GM19099 (cell line): ENCODE measurements around the gene TLE7.

ENCODE experiments used
- POLR2A ChIP-seq: IDR thresholded peaks from 3 replicates; pipeline ENCODE4 v1.6.1; 2011; ENCODE audit warnings: low read depth; ENCODE audit not compliant: insufficient read length; ENCODE audit errors: extremely low read depth

The TLE7 gene

DNA sequence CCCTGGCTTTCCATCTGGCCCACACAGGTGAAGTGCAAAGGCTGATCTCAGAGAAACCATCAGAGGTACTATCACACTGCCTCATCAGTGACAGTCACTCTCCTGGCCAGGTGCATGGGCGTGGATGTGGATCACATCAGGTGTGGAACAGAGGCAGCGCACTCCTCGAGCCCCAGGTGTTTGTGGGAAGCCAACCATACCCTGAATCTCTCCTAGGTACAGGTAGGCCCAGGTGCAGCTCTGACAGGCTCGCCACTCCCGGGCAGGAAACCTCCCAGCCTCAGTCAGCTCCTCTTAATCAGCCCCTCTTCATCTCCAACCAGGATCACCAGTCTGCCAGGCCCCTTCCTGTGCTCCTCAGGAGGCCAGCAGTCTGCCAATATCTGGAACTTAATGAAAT lies 31.7 kb downstream of the TLE7 start:
- TF ChIP-seq POLR2A: no peak

- TF ChIP-seq POLR2A: no peak
Measured at GRCh38 chr16:71409011-71409775, 32.7 kb downstream of the TLE7 start.

GRCh38 chr16:71408536-71408935 lies 33.3 kb downstream of the TLE7 start:
- TF ChIP-seq POLR2A: no peak

DNA sequence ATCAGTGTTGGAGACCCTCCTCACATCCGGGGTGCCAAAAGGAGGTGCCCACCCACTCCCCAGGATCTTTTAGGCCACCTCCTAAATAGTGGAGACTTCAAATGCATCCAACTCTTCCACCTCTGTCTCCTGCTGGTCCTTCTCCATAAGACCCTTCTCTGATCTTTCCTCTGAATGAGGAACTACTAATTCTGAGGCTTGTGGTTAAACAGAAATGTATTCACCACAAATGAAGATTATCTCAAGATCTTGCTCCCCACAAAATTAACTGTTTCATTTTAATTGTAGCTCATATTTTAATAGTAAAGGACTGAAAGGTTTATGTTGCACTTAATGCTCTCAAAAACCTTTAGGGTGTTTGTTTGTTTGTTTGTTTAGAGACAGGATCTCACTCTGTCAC lies 34.1 kb downstream of the TLE7 start:
- no peak for TF ChIP-seq POLR2A

DNA sequence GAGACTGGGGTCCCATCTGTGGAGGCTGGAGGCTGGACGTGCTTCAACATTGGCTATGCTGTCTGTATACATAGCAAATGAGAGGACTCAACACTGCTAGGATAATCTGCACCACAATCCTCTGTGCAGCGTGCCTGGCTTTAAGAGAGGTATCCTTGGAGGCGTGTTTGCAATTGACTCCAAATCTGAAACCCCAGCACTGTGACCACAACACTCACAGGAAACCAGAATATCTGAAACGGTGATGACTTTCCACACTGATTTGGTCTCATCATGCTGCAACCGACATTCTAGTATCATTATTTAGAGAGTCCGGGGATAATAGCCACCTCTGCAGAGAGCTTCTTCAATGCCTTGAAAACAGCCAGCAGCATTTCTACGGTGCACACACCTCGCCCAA lies 35.1 kb downstream of the TLE7 start:
- no peak for TF ChIP-seq POLR2A

DNA sequence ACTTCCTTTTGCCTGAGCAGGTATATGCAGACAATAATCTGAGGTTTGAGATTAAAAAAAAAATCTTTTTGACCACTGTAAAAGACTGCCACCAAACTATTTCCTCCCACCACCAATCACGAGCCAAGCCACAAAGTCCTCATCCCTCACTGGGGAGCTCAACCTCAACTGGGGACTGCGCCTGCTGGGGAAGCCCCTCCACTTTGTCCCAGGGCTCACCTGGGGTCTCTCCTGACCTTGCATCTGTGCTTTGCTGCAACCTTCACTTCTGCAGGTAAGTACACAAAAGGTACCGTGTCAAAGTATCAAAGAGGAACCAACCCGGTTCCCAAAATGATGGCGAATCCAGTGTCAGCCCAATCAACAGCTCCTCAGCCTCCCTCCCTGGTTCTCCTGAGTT lies 35.5 kb downstream of the TLE7 start:
- no peak for TF ChIP-seq POLR2A

DNA sequence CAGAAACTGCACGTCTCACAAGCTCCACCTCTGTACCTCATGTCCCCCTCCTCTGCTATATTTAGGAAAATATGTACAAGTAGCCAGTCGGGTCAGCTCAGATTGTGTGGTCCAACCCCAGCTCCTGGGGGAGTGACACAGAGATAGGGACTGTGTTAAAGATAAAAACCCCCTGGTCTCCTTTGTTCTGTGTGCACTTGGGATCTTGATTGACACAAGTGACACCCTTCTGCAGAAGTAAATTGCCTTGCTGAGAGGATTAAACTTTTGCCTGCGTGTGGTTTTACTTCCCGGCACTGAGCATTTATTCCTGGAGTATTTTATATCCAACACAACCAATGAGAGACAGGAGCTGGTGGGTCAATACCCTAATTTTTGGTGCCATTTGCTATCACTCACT lies 37.5 kb downstream of the TLE7 start:
- no peak for TF ChIP-seq POLR2A

- TF ChIP-seq POLR2A: no peak
Measured at GRCh38 chr16:71402674-71403073, 39.2 kb downstream of the TLE7 start.

DNA sequence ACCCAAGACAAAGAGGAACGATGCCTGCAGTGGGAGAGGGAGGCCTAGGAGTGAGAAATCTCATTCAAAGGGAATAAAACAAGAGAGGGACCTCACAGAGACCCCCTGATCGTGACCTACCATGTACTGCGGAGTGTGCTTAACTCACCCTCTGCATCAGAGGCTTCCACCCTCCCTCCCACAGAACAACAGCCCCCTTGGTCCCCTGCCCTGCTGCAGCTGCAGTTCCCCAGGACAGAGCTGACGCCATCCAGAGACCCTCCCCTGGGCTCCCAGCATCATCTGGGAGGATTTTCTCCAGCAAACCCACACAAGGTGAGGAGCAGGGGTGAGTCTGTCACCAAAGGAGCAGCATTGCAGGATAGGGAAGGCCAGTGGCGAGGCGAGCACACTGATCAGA lies 39.8 kb downstream of the TLE7 start:
- no peak for TF ChIP-seq POLR2A

DNA sequence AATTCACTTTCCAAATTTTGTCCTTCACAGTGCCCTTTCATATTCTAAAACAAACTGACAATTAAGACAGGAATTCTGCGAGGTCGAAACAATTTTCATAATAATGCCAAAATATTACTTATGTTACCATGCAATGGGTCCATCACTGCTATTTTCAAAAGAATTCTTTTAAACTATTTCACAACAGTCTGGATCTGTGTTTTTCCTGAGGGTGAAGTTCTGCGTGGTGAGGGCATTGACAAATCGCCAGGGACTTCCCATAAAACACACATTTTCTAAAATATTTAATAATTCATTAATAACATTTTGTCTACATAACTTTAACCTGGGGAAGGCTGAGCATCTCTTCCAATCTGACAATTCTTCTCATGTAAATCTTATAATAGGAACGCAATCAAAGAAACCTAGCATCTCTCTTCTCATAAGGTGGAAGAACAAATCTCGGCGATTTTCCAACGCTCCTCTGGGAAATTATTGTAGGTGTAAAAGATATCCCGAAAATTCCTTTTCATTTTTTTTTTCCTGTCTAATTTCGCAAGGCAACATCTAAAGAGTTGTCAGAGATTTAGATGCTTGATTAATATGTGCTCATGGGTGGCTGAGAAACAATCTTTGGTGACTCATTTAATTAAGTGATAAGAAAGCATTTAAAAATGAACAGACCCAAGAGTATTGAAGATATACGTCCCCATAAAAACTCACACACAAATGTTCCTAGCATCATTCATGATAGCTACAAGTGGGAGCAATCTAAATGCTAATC lies 41.9 kb downstream of the TLE7 start:
- TF ChIP-seq POLR2A: no peak

DNA sequence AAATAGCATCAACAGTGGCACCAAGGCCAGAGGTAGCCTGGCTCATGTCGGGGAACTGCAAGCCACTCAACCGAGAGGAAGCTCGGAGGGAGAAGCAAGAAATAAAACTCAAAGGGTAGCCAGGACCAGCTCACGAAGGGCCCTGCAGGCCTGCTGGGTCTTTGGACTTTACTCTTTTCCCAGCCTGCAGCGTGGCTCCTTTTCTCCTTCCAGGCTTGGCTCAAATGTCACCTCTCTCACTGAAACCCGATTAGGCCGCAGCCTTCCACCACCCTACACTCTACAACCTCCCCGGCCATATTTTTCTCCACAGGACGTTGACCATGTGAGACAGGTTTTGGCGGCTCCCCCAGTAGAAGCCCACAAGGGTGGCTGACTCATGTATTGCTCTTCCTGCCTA lies 45.3 kb downstream of the TLE7 start:
- no peak for TF ChIP-seq POLR2A

- TF ChIP-seq POLR2A: no peak
Measured at GRCh38 chr16:71389330-71389729, 52.5 kb downstream of the TLE7 start.

DNA sequence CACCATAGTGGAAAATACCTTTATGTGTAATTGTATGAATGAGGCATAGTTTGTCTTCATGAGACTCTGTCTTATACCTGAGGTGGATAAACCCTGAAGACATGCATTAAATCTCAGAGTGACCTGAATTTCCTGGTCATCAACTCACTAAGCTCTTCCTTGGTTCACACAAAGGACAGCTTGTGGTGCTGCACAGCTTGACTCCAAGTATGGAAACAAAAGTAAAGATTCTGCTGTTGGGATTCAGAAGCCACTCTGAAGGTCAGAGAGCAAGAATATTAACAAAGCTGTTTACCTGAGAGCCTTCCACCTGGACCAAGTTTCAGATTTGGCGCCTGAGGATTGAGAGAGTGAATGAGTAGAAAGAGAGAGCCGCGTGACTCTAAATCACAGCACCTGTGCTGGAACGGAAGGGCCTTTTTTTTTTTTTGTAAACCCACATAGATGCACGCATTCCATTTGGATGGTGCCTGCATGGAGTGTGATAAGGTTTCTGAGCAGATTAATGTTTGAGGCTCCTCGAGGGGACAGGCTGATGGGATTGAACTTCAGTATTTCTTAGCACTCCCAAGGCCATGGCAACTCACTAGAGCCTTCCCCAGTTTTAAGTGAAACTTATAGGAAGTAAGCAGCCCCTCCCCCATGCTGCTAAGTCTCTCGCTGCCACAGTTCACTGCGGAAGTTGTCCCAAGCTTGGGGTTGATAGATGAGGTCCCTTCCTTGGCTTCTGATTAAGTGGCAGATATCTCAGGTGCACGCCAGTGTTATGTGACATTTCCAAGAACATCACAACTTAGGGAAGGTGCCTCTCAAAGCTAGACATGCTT lies 54.6 kb downstream of the TLE7 start:
- no peak for TF ChIP-seq POLR2A

GRCh38 chr16:71384073-71384724 lies 57.7 kb downstream of the TLE7 start:
- no peak for TF ChIP-seq POLR2A
